ENCODE results near the gene FGR.
A peak's percentile ranks its signal among the peaks of the same experiment; 100 is the strongest.

The FGR gene

GRCh38 chr1:27603681-27604578 lies 31.1 kb downstream of the FGR start, which contains the start of gene AHDC1:
Gene AHDC1, minus strand, starts transcription at chr1:27604144. Its CDS starts 52,029 bp downstream, at chr1:27552115.
- peak within 1 kb of the TSS; percentile 77 for H3K27ac ChIP-seq
- peak; percentile 64 for DNase-seq (ENCODE audit: low read depth, low spot score)

- DNase-seq (ENCODE audit: low read depth, low spot score), result no peak
- peak overlapping the region; percentile 77 for H3K27ac ChIP-seq
These were observed 31.7 kb downstream of the FGR start for GRCh38 chr1:27603309-27603680.

GRCh38 chr1:27602462-27603308 lies 32.3 kb downstream of the FGR start:
- H3K27ac ChIP-seq, result peak overlapping the region; percentile 77
- no peak for DNase-seq (ENCODE audit: low read depth, low spot score)

- no peak for DNase-seq (ENCODE audit: low read depth, low spot score)
These were observed 33.1 kb downstream of the FGR start for GRCh38 chr1:27601771-27602461.

GRCh38 chr1:27601321-27601770 lies 33.6 kb downstream of the FGR start:
- peak overlapping the region; percentile 77 for H3K27ac ChIP-seq

More at GRCh38 chr1:27601771-27602461, 33.1 kb downstream of the FGR start:
- peak overlapping the region; percentile 77 for H3K27ac ChIP-seq

GRCh38 chr1:27600498-27601175 lies 34.3 kb downstream of the FGR start:
- DNase-seq (ENCODE audit: low read depth, low spot score), result no peak
- H3K27ac ChIP-seq, result no peak overlapping the region

More at GRCh38 chr1:27601321-27601770, 33.6 kb downstream of the FGR start:
- DNase-seq (ENCODE audit: low read depth, low spot score), result no peak

- H3K27ac ChIP-seq, result no peak overlapping the region
- DNase-seq (ENCODE audit: low read depth, low spot score), result no peak
These were observed 35.1 kb downstream of the FGR start for GRCh38 chr1:27599605-27600497.

- no peak overlapping the region for H3K27ac ChIP-seq
- no peak for DNase-seq (ENCODE audit: low read depth, low spot score)
These were observed 36.0 kb downstream of the FGR start for GRCh38 chr1:27598902-27599528.

GRCh38 chr1:27598295-27598687 lies 36.7 kb downstream of the FGR start:
- H3K27ac ChIP-seq, result no peak overlapping the region
- DNase-seq (ENCODE audit: low read depth, low spot score), result no peak

- DNase-seq (ENCODE audit: low read depth, low spot score), result no peak
- no peak overlapping the region for H3K27ac ChIP-seq
These were observed 37.3 kb downstream of the FGR start for GRCh38 chr1:27597516-27598294.

- H3K27ac ChIP-seq, result no peak overlapping the region
- DNase-seq (ENCODE audit: low read depth, low spot score), result no peak
These were observed 38.0 kb downstream of the FGR start for GRCh38 chr1:27596986-27597385.

GRCh38 chr1:27596261-27596660 lies 38.7 kb downstream of the FGR start:
- DNase-seq (ENCODE audit: low read depth, low spot score), result no peak
- H3K27ac ChIP-seq, result no peak overlapping the region

GRCh38 chr1:27595597-27595996 lies 39.4 kb downstream of the FGR start:
- DNase-seq (ENCODE audit: low read depth, low spot score), result no peak
- H3K27ac ChIP-seq, result peak overlapping the region; percentile 34

- no peak for DNase-seq (ENCODE audit: low read depth, low spot score)
- peak overlapping the region; percentile 34 for H3K27ac ChIP-seq
These were observed 40.1 kb downstream of the FGR start for GRCh38 chr1:27594564-27595510.

- no peak for DNase-seq (ENCODE audit: low read depth, low spot score)
- H3K27ac ChIP-seq, result peak overlapping the region; percentile 34
These were observed 41.1 kb downstream of the FGR start for GRCh38 chr1:27593678-27594563.
